HCT116 (cell line): ENCODE data around the gene TBC1D8. TPM values are rescaled to one million over a fixed set of nuclear protein-coding genes. Genes with fewer than 3 reads are reported as not detected.

Source experiments
- ATAC-seq: fragments of 200-7000 bp; cut with Tn5 transposase; 2 replicates; pipeline ENCODE4 v1.9.1; 2020; ENCODE audit warnings: mild to moderate bottlenecking, moderate library complexity
- BruUV-seq: library from RNA; stranded (reverse); fragments of 400-500 nt; replicated peaks from 2 replicates; lab custom pipeline; 2021; lab: Mats Ljungman, UMichigan
- CTCF ChIA-PET: fragments of 300-600 bp; sonication (Branson Sonifier 250); formaldehyde crosslinking; loops from one replicate; lab custom pipeline; 2021; ENCODE audit warnings: antibody characterized with exemption; lab: Charles Lee
- POLR2A ChIA-PET: fragments of 300-600, 350-600 bp; sonication (Branson Sonifier 250); formaldehyde crosslinking; loops from one replicate; lab custom pipeline; 2021; ENCODE audit warnings: antibody characterized with exemption; lab: Charles Lee
- RAD21 ChIA-PET, 2 experiments: fragments of 300-600 bp; sonication (Branson Sonifier 250); formaldehyde crosslinking; loops; one replicate each; lab custom pipeline; 2023; ENCODE audit warnings: low total read pairs in 2 of 2; ENCODE audit not compliant: uncharacterized antibody in 2 of 2, unreplicated experiment in 2 of 2, low non-redundant PET in 1 of 2; lab: Charles Lee
- DNase-seq: peaks from one replicate; pipeline ENCODE4 v3.0.0-alpha.2; 2010; ENCODE audit warnings: low read depth, low spot score
- H2AFZ ChIP-seq: fragments of 200-600 bp; shearing (Covaris generic), sonication (generic); 2 replicates; pipeline ENCODE4 v1.6.1; 2017; ENCODE audit warnings: low read depth, mixed run types, mixed read lengths, antibody characterized with exemption, low read length; ENCODE audit not compliant: poor library complexity, severe bottlenecking
- H3K27ac ChIP-seq: 2 replicates; pipeline ENCODE4 v1.5.1; 2012; ENCODE audit warnings: low read depth, low read length
- H3K27me3 ChIP-seq: fragments of 200-600 bp; sonication (generic); 2 replicates; pipeline ENCODE4 v1.6.1; 2016; ENCODE audit warnings: mixed run types, low read length, mixed read lengths; ENCODE audit not compliant: insufficient read depth
- H3K36me3 ChIP-seq, 2 experiments: fragments of 200-500 bp in 1 of 2; fragments of 200-600 bp in 1 of 2; sonication (Bioruptor generic) in 1 of 2; sonication (generic) in 1 of 2; 2 replicates each; pipeline versions ENCODE4 v1.5.1 to v1.6.1; 2014 to 2016; ENCODE audit warnings: low read length in 2 of 2, inconsistent platforms in 1 of 2, mixed read lengths in 1 of 2, mixed run types in 1 of 2; ENCODE audit not compliant: insufficient read depth in 2 of 2, control insufficient read depth in 1 of 2
- H3K4me1 ChIP-seq, 2 experiments: fragments of 200-600 bp in 1 of 2; sonication (generic) in 1 of 2; 2 replicates each; pipeline versions ENCODE4 v1.5.1 to v1.6.1; 2012 to 2017; ENCODE audit warnings: low read length in 2 of 2, inconsistent platforms in 1 of 2, mild to moderate bottlenecking in 1 of 2, mixed read lengths in 1 of 2, mixed run types in 1 of 2, moderate library complexity in 1 of 2; ENCODE audit not compliant: insufficient read depth in 2 of 2, control insufficient read depth in 1 of 2
- H3K4me2 ChIP-seq: fragments of 200-600 bp; sonication (generic); 2 replicates; pipeline ENCODE4 v1.6.1; 2017; ENCODE audit warnings: mixed run types, low read length, mixed read lengths
- H3K4me3 ChIP-seq, 2 experiments: fragments of 200-600 bp in 1 of 2; sonication (generic) in 1 of 2; replicated peaks in 1 of 2; 2 replicates each; pipeline ENCODE4 v1.5.1; 2011 to 2016; ENCODE audit warnings: low read length in 2 of 2, control low read depth in 1 of 2, low read depth in 1 of 2, mild to moderate bottlenecking in 1 of 2, mixed read lengths in 1 of 2, mixed run types in 1 of 2
- H3K79me2 ChIP-seq: fragments of 200-600 bp; sonication (generic); 2 replicates; pipeline ENCODE4 v1.6.1; 2017; ENCODE audit warnings: mild to moderate bottlenecking, mixed run types, low read length, moderate library complexity, mixed read lengths; ENCODE audit not compliant: insufficient read depth
- H3K9ac ChIP-seq: fragments of 200-600 bp; sonication (generic); 2 replicates; pipeline ENCODE4 v1.6.1; 2016; ENCODE audit warnings: low read length, mixed read lengths
- H3K9me2 ChIP-seq: fragments of 200-600 bp; sonication (generic), shearing (Covaris generic); 2 replicates; pipeline ENCODE4 v1.6.1; 2017; ENCODE audit warnings: mixed run types, mild to moderate bottlenecking, moderate library complexity; ENCODE audit not compliant: insufficient read depth
- H3K9me3 ChIP-seq, 2 experiments: fragments of 200-500 bp in 1 of 2; fragments of 200-600 bp in 1 of 2; sonication (Bioruptor generic) in 1 of 2; sonication (generic) in 1 of 2; 2 replicates each; pipeline ENCODE4 v1.6.1; 2014 to 2017; ENCODE audit warnings: low read length in 2 of 2, mixed read lengths in 2 of 2, inconsistent platforms in 1 of 2, low read depth in 1 of 2, mild to moderate bottlenecking in 1 of 2, mixed run types in 1 of 2, moderate library complexity in 1 of 2; ENCODE audit not compliant: control insufficient read depth in 1 of 2, insufficient read depth in 1 of 2
- H4K20me1 ChIP-seq: fragments of 200-600 bp; sonication (generic), shearing (Covaris generic); 2 replicates; pipeline ENCODE4 v1.6.1; 2017; ENCODE audit warnings: mixed run types, mild to moderate bottlenecking, moderate library complexity; ENCODE audit not compliant: insufficient read depth
- CEBPB ChIP-seq: IDR thresholded peaks from 2 replicates; pipeline ENCODE4 v1.6.1; 2012; ENCODE audit warnings: low read depth
- ELF1 ChIP-seq: IDR thresholded peaks from 2 replicates; pipeline ENCODE4 v1.6.1; 2012; ENCODE audit warnings: low read depth, borderline replicate concordance
- POLR2AphosphoS5 ChIP-seq: IDR thresholded peaks from 2 replicates; pipeline ENCODE4 v1.6.1; 2011; ENCODE audit warnings: mild to moderate bottlenecking, low read depth, low read length, moderate library complexity
- SIN3A ChIP-seq: IDR thresholded peaks from 2 replicates; pipeline ENCODE4 v1.6.1; 2012; ENCODE audit warnings: low read depth
- SP1 ChIP-seq: IDR thresholded peaks from 2 replicates; pipeline ENCODE4 v1.6.1; 2012; ENCODE audit warnings: low read depth
- SRF ChIP-seq: IDR thresholded peaks from 2 replicates; pipeline ENCODE4 v1.6.1; 2012; ENCODE audit warnings: low read depth
- YY1 ChIP-seq: IDR thresholded peaks from 2 replicates; pipeline ENCODE4 v1.6.1; 2011; ENCODE audit warnings: low read length, low read depth, moderate library complexity, mild to moderate bottlenecking; ENCODE audit not compliant: insufficient replicate concordance; ENCODE audit errors: extremely low read depth
- ZFX ChIP-seq: fragments of 450-650 bp; IDR thresholded peaks from 2 replicates; pipeline ENCODE4 v1.6.1; 2017
- ZNF274 ChIP-seq: fragments of 200-500 bp; sonication (Bioruptor generic); IDR thresholded peaks from 2 replicates; pipeline ENCODE4 v1.6.1; 2014; ENCODE audit warnings: mild to moderate bottlenecking, low read depth, low read length, inconsistent platforms
- intact Hi-C: fragments of 100-400 bp; cut with micrococcal nuclease; formaldehyde crosslinking; loops from 2 replicates; pipeline ENCODE4 v1.10.0; 2022
- total RNA-seq: library from RNA; stranded (reverse); gene quantifications from one replicate; pipeline ENCODE4 v1.2.1, GENCODE V29; 2021; ENCODE audit not compliant: unreplicated experiment
- TF ChIP-seq, protein P1 (sequence below): IDR thresholded peaks from 2 replicates; pipeline ENCODE4 v1.6.1; 2012
- TF ChIP-seq, protein P2 (sequence below): IDR thresholded peaks from 2 replicates; pipeline ENCODE4 v1.6.1; 2011; ENCODE audit warnings: mild to moderate bottlenecking, low read length, moderate library complexity; ENCODE audit not compliant: insufficient replicate concordance; ENCODE audit errors: extremely low read depth
- TF ChIP-seq, protein P3 (sequence below): IDR thresholded peaks from 2 replicates; pipeline ENCODE4 v1.6.1; 2012
- TF ChIP-seq, protein P4 (sequence below), 3 experiments: fragments of 200-600 bp in 1 of 3; sonication (generic) in 1 of 3; IDR thresholded peaks in 2 of 3; conservative IDR thresholded peaks in 1 of 3; 2 replicates each; pipeline ENCODE4 v1.5.1; 2012 to 2017; ENCODE audit warnings: low read depth in 2 of 3, low read length in 2 of 3, antibody characterized with exemption in 1 of 3, borderline replicate concordance in 1 of 3, control low read depth in 1 of 3, mild to moderate bottlenecking in 1 of 3, mixed read lengths in 1 of 3, mixed run types in 1 of 3, moderate library complexity in 1 of 3; ENCODE audit not compliant: insufficient read depth in 1 of 3

The TBC1D8 gene
- total RNA-seq, 1 experiment from 2014 or later = 44.0 TPM

DNA sequence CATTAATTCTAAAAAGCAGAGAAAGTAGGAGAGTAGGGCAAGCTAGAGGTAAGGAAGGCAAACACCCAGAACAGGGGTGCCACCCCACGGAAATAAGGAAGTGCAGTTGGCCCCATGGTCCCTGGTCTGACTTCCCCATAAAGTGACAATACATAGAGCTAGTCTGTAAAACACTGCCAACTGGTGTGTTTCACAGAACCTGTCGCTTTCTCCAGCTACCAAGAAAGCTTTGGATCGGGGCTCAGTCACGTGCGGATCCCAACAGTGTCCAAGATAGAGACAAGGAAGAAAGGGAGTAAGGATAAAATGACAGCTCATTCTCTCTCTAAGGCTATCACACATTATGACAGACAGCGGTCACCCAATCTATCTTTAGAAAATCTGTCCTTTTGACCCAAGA lies 36.4 kb downstream of the TBC1D8 start:
- Histone ChIP-seq H3K36me3 (no peaks in the 10 kb centered on the region), H3K4me2 (peak overlapping the region; percentile 62), H3K27me3 (no peaks in the 10 kb centered on the region), H3K9me2 (no peaks in the 10 kb centered on the region), H4K20me1 (no peaks in the 10 kb centered on the region), H3K27ac (peak overlapping the region; percentile 73), H3K79me2 (peaks cover 89% of the 10 kb centered on the region), H3K9me3 (no peaks in the 10 kb centered on the region), H3K4me1 (peaks cover 56 to 78% of the 10 kb centered on the region in 2 experiments), H3K9ac (no peak overlapping the region), H2AFZ (no peak overlapping the region), H3K4me3 (no peak overlapping the region)
- ATAC-seq = no peak
- RAD21 ChIA-PET = no interaction called here
- CTCF ChIA-PET = no interaction called here
- no TSS peak for BruUV-seq
- intact Hi-C loops = no loop called here
- TF ChIP-seq ZFX = no peak
- TF ChIP-seq, protein P1, sequence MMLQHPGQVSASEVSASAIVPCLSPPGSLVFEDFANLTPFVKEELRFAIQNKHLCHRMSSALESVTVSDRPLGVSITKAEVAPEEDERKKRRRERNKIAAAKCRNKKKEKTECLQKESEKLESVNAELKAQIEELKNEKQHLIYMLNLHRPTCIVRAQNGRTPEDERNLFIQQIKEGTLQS = no peak
- no peak for TF ChIP-seq POLR2AphosphoS5
- no peak for TF ChIP-seq ZNF274
- TF ChIP-seq SIN3A = no peak
- TF ChIP-seq, protein P2, sequence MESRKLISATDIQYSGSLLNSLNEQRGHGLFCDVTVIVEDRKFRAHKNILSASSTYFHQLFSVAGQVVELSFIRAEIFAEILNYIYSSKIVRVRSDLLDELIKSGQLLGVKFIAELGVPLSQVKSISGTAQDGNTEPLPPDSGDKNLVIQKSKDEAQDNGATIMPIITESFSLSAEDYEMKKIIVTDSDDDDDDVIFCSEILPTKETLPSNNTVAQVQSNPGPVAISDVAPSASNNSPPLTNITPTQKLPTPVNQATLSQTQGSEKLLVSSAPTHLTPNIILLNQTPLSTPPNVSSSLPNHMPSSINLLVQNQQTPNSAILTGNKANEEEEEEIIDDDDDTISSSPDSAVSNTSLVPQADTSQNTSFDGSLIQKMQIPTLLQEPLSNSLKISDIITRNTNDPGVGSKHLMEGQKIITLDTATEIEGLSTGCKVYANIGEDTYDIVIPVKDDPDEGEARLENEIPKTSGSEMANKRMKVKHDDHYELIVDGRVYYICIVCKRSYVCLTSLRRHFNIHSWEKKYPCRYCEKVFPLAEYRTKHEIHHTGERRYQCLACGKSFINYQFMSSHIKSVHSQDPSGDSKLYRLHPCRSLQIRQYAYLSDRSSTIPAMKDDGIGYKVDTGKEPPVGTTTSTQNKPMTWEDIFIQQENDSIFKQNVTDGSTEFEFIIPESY = no peak
- no peak for TF ChIP-seq SRF
- TF ChIP-seq SP1 = no peak
- TF ChIP-seq CEBPB = no peak
- no peak for TF ChIP-seq ELF1
- TF ChIP-seq YY1 = no peak
- TF ChIP-seq, protein P3, sequence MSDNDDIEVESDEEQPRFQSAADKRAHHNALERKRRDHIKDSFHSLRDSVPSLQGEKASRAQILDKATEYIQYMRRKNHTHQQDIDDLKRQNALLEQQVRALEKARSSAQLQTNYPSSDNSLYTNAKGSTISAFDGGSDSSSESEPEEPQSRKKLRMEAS = no peak
- TF ChIP-seq, protein P4, sequence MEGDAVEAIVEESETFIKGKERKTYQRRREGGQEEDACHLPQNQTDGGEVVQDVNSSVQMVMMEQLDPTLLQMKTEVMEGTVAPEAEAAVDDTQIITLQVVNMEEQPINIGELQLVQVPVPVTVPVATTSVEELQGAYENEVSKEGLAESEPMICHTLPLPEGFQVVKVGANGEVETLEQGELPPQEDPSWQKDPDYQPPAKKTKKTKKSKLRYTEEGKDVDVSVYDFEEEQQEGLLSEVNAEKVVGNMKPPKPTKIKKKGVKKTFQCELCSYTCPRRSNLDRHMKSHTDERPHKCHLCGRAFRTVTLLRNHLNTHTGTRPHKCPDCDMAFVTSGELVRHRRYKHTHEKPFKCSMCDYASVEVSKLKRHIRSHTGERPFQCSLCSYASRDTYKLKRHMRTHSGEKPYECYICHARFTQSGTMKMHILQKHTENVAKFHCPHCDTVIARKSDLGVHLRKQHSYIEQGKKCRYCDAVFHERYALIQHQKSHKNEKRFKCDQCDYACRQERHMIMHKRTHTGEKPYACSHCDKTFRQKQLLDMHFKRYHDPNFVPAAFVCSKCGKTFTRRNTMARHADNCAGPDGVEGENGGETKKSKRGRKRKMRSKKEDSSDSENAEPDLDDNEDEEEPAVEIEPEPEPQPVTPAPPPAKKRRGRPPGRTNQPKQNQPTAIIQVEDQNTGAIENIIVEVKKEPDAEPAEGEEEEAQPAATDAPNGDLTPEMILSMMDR (IDR thresholded peaks at IDR 0.05 in 2 of 3, conservative IDR thresholded peaks at IDR 0.05 in 1 of 3; ENCODE audit: borderline replicate concordance in 1 of 3, insufficient read depth in 1 of 3, low read depth in 2 of 3, low read length in 2 of 3) = no peak
- POLR2A ChIA-PET = no interaction called here
- DNase-seq = no peak
